ENCODE data around the gene TMEM214. TPM values are rescaled to one million over a fixed set of nuclear protein-coding genes. Genes with fewer than 3 reads are reported as not detected.

Gene TMEM214
- total and polyA plus RNA-seq, 2 of the 8 experiments (the other 6 are each of a cell fraction or from before 2014, with no cell fraction given): 49.7 to 71.0 TPM

GRCh38 chr2:27073782-27074181 is 41.0 kb downstream of the TMEM214 start:
- no peak overlapping the region for H3K27ac ChIP-seq (ENCODE audit: low read depth, low read length)
- H4K8ac ChIP-seq (ENCODE audit: extremely low read depth, insufficient read depth, low read length): no peak overlapping the region
- no peak overlapping the region for H4K91ac ChIP-seq (replicated peaks; ENCODE audit: insufficient read length, low read length)
- H2BK12ac ChIP-seq (ENCODE audit: low read depth, low read length): no peak overlapping the region
- H2BK20ac ChIP-seq (ENCODE audit: low read length): no peak overlapping the region
- CTCF ChIA-PET (ENCODE audit: partially characterized antibody): interaction anchor here (0.6 to 2.4 kb wide), 12 partner anchors 9 to 813 kb away, joined by 3 to 9 read pairs (median 3); partner anchors contain the start of genes ABHD1 and KHK
- peaks cover 6 to 12% (median 7%) of the 10 kb centered on the region in 4 experiments; a peak in 6 of 8 replicates for H3K36me3 ChIP-seq (ENCODE audit: control insufficient read depth in 2 of 4, insufficient read depth in 4 of 4, low read length in 3 of 4)
- H2BK15ac ChIP-seq (ENCODE audit: low read length): no peak overlapping the region
- H3K9ac ChIP-seq (replicated peaks in 1 of 4; ENCODE audit: extremely low read depth in 1 of 4, low read depth in 3 of 4, low read length in 3 of 4): no peak overlapping the region
- DNase-seq (ENCODE audit: low read depth in 1 of 2, low spot score in 2 of 2) (no peak), FAIRE-seq (no peak)
- H3K4me3 ChIP-seq (ENCODE audit: extremely low read depth in 1 of 4, insufficient read depth in 2 of 4, low read depth in 3 of 4, low read length in 4 of 4): no peak overlapping the region
- peaks cover 0 to 3% of the 10 kb centered on the region in 2 experiments for H4K20me1 ChIP-seq (replicated peaks in 1 of 2; ENCODE audit: control insufficient read depth in 1 of 2, insufficient read depth in 2 of 2, low read length in 2 of 2)
- no peak overlapping the region for H3K56ac ChIP-seq (replicated peaks; ENCODE audit: insufficient read length, low read depth, low read length)
- no peaks in the 10 kb centered on the region for H3K9me3 ChIP-seq (ENCODE audit: insufficient read depth in 2 of 2, low read depth in 1 of 2, low read length in 1 of 2)
- H3K27me3 ChIP-seq (replicated peaks in 1 of 4; ENCODE audit: control insufficient read depth in 3 of 4, extremely low read depth in 1 of 4, insufficient read depth in 3 of 4, low read length in 3 of 4): 0 out of 7 replicates have a peak, but pooled peaks cover 0 to 3% (median 0%) of the 10 kb centered on the region in 4 experiments
- H2AFZ ChIP-seq (ENCODE audit: low read length): no peak overlapping the region
- H2BK5ac ChIP-seq (ENCODE audit: low read depth, low read length): no peak overlapping the region
- no peak overlapping the region for H4K5ac ChIP-seq (ENCODE audit: insufficient read length, low read depth, low read length)
- peaks cover 0 to 15% (median 6%) of the 10 kb centered on the region in 4 experiments; a peak in 6 of 7 replicates for H3K4me1 ChIP-seq (replicated peaks in 1 of 4; ENCODE audit: control insufficient read depth in 3 of 4, insufficient read depth in 4 of 4, low read length in 3 of 4)
- POLR2A ChIA-PET (ENCODE audit: partially characterized antibody): interaction anchor here (0.6 to 18.5 kb wide), 3 partner anchors 9 to 35 kb away, joined by 5 to 441 read pairs (median 63); partner anchors contain the start of gene AGBL5
- 85% methylated on average over 2 of the region's 2 CpGs; no CpG with 5 or more reads in 1 of the 2 experiments for WGBS, 2 experiments (ENCODE audit: extremely low coverage in 1 of 2, insufficient coverage in 1 of 2, insufficient read length in 1 of 2, insufficient replicate concordance in 2 of 2, low coverage in 1 of 2, low lambda C conversion rate in 2 of 2, missing lambda C conversion rate in 1 of 2)
- no peak overlapping the region for H3K18ac ChIP-seq (ENCODE audit: extremely low read depth, low read length)
- peaks cover 9% of the 10 kb centered on the region; the same call in 1 of the 2 replicates for H3K79me1 ChIP-seq (ENCODE audit: low read depth, low read length)
- no peak overlapping the region; a peak in 1 of 4 replicates for H3K4me2 ChIP-seq (ENCODE audit: insufficient read depth in 1 of 2, low read depth in 2 of 2, low read length in 2 of 2)
- no peak overlapping the region for H3K4ac ChIP-seq (replicated peaks; ENCODE audit: insufficient read length, low read depth, low read length)
- H2BK120ac ChIP-seq (replicated peaks; ENCODE audit: low read depth, low read length): no peak overlapping the region
- no peak overlapping the region for H2AK5ac ChIP-seq (ENCODE audit: low read depth, low read length)
- no peak overlapping the region for H3K14ac ChIP-seq (ENCODE audit: insufficient read length)
- peaks cover 0 to 12% of the 10 kb centered on the region in 2 experiments; a peak in 3 of 4 replicates for H3K79me2 ChIP-seq (ENCODE audit: control insufficient read depth in 1 of 2, insufficient read depth in 2 of 2, low read length in 2 of 2)
- peaks cover 14% of the 10 kb centered on the region; the same call in 1 of the 2 replicates for H3K23me2 ChIP-seq (ENCODE audit: low read depth, low read length)
- no peak overlapping the region for H3K23ac ChIP-seq (ENCODE audit: insufficient read length)
- TF ChIP-seq SIRT6 (IDR thresholded peaks at IDR 0.05; ENCODE audit: low read length) (no peak), TCF12 (IDR thresholded peaks at IDR 0.05; ENCODE audit: low read depth, low read length) (no peak), MAX (IDR thresholded peaks at IDR 0.05) (no peak), KDM5A (IDR thresholded peaks at IDR 0.05; ENCODE audit: low read length) (no peak), JUN (IDR thresholded peaks at IDR 0.05; ENCODE audit: low read depth, low read length) (no peak), BCL11A (IDR thresholded peaks at IDR 0.05; ENCODE audit: low read depth in 2 of 2, low read length in 2 of 2) (no peak), HDAC6 (IDR thresholded peaks at IDR 0.05; ENCODE audit: low read depth, low read length) (no peak), TBP (IDR thresholded peaks at IDR 0.05; ENCODE audit: low read depth, low read length) (no peak), CHD2 (IDR thresholded peaks at IDR 0.05; ENCODE audit: low read length) (no peak), GABPA (IDR thresholded peaks at IDR 0.05; ENCODE audit: borderline replicate concordance, insufficient read depth, low read length) (no peak), ATF3 (IDR thresholded peaks at IDR 0.05; ENCODE audit: insufficient read depth, low read depth, low read length) (no peak), POLR2AphosphoS5 (IDR thresholded peaks at IDR 0.05; ENCODE audit: low read depth, low read length) (no peak), SIN3A (conservative IDR thresholded peaks at IDR 0.05 in 1 of 2, IDR thresholded peaks at IDR 0.05 in 1 of 2; ENCODE audit: low read depth in 1 of 2, low read length in 2 of 2) (no peak), NRF1 (IDR thresholded peaks at IDR 0.05; ENCODE audit: low read depth, low read length) (no peak)

Data from H1 (cell line).